Neural cell (in vitro differentiated cells): ENCODE data around the gene SPEF1.

Experiments used
- SMC3 ChIP-seq: fragments of 450-650 bp; conservative IDR thresholded peaks from 2 replicates; pipeline ENCODE4 v1.6.1; 2014; ENCODE audit warnings: antibody characterized with exemption, mild to moderate bottlenecking, moderate library complexity; ENCODE audit not compliant: poor library complexity
- TAF1 ChIP-seq: IDR thresholded peaks from 2 replicates; pipeline ENCODE4 v1.6.1; 2012; ENCODE audit warnings: low read depth

DNA sequence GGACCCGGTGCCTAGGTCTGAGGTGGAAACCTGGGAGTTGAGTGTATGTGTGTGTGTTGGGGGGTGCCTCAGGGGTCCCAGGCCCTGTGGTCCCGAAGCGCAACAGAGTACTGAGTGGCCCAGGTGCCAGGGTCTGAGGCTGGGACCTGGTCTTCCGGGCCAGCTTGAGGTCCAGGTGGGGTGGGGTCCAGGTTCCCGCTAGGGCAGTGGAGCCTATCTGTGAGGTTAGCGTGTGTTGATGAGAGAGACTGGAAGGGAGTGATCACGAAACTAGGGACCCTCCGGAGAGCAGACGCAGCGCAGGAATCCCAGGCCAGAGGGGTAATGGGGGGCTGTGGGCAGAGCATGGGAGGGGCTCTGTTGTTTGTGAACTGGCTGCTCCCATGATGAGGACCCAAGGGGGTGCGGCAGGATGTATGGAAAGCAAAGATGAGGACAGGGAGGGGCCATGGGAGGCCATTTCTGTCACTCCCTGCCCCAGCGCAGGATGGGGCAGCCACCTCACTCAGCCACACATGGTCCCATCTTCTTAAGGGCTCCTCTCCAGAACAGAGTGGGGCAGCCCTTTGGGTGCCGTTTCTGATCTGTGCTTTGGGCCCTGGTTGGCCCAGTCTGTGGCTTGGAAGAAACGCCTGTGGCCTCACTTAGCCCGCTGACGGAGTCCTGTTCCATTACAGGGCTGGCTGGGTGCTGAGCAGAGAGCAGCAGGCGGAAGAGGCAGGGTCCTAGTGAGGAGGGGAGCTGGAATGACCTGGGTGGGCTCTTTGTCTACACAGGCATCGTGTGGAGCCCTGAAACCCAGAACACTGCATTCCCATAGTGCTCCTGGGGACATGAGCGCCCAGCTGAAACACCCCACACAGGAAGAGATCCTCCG, 47.9 kb downstream of the SPEF1 start:
- TF ChIP-seq TAF1 = no peak
- no peak for TF ChIP-seq SMC3
